Bone marrow (tissue), 2 donors: ENCODE results near the gene NYNRIN.
"Not testable (repeated sequence)": the region's sequence is repeated elsewhere in the genome, so short reads cannot be mapped to it uniquely, and the experiment has no call there.

ENCODE experiments used
- DNase-seq, 2 donors: peaks; one replicate each; lab custom pipeline; 2025; lab: John Stamatoyannopoulos, UW

The NYNRIN gene

DNA sequence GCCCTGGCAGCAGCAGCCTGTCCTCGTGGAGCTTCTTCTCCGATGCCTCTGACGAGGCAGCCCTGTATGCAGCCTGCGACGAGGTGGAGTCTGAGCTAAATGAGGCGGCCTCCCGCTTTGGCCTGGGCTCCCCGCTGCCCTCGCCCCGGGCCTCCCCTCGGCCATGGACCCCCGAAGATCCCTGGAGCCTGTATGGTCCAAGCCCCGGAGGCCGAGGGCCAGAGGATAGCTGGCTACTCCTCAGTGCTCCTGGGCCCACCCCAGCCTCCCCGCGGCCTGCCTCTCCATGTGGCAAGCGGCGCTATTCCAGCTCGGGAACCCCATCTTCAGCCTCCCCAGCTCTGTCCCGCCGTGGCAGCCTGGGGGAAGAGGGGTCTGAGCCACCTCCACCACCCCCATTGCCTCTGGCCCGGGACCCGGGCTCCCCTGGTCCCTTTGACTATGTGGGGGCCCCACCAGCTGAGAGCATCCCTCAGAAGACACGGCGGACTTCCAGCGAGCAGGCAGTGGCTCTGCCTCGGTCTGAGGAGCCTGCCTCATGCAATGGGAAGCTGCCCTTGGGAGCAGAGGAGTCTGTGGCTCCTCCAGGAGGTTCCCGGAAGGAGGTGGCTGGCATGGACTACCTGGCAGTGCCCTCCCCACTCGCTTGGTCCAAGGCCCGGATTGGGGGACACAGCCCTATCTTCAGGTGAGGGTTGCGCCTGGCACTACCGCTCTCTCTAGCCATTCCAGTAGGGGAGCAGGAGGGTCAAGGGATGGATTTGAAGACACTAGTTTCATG, 28.7 kb upstream of the NYNRIN start:
- DNase-seq: no peak

DNA sequence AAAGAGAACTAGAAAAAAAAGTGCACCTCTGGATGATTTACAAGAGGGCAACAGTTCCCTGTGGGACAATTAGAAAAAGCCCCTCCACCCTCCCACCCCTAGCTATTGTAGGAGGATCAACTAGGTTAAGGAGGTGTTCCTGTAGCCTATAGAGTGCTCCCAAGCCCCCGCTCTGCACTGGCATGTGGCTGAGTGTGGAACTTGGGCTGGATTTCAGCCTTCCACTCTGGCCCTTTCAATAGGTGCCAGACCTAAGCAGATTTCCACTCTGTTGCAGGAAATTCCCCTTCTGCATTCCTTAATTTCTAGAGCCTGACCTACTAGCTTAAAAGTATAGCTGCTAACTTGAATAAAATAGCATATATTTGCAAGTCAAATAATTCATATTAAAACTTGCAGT, 28.1 kb upstream of the NYNRIN start:
- no peak for DNase-seq

- DNase-seq: not testable (repeated sequence)
These were observed 27.2 kb upstream of the NYNRIN start for GRCh38 chr14:24371605-24372004.

- DNase-seq: no peak
These were observed 25.9 kb upstream of the NYNRIN start for GRCh38 chr14:24372701-24373416.

DNA sequence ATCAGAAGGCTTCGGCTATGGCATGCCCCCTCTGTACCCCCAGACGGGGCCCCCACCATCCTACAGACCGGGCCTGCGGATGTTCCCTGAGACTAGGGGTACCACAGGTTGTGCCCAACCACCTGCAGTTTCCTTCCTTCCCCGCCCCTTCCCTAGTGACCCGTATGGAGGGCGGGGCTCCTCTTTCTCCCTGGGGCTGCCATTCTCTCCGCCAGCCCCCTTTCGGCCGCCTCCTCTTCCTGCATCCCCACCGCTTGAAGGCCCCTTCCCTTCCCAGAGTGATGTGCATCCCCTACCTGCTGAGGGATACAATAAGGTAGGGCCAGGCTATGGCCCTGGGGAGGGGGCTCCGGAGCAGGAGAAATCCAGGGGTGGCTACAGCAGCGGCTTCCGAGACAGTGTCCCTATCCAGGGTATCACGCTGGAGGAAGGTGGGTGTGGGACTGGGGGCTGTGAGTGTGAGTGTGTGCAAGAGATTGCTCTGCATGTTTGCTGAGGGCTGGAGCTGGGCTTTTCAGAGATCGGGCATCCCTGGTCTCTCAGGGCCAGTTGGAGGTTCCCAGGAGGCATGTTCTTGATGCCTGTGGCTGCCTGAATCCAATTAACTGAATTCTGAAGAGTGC, 22.2 kb upstream of the NYNRIN start:
- no peak for DNase-seq

DNA sequence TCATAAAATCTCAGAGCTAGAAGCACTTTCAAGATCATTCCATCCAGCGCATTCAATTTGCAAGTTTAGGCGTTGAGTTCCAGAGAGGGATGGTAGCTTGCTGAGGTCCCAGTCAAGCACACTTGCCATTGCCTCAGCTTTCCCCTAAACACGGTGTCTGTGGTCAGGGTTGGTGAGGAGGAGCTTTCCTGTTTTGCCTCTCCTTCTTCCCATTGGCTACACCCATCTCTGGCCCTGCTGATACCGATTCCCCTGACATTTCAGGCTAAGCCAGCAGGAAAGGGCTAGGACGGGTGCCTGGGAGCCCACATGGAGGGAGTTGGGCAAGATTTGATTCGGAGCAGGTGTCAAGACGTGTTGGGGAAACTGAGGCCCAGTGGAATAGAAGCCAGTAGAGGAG, 21.7 kb upstream of the NYNRIN start:
- no peak for DNase-seq

GRCh38 chr14:24377657-24378056, 21.1 kb upstream of the NYNRIN start:
- DNase-seq: no peak

GRCh38 chr14:24378327-24378726, 20.5 kb upstream of the NYNRIN start:
- DNase-seq: no peak

- DNase-seq: no peak
These were observed 19.6 kb upstream of the NYNRIN start for GRCh38 chr14:24378981-24379906.

DNA sequence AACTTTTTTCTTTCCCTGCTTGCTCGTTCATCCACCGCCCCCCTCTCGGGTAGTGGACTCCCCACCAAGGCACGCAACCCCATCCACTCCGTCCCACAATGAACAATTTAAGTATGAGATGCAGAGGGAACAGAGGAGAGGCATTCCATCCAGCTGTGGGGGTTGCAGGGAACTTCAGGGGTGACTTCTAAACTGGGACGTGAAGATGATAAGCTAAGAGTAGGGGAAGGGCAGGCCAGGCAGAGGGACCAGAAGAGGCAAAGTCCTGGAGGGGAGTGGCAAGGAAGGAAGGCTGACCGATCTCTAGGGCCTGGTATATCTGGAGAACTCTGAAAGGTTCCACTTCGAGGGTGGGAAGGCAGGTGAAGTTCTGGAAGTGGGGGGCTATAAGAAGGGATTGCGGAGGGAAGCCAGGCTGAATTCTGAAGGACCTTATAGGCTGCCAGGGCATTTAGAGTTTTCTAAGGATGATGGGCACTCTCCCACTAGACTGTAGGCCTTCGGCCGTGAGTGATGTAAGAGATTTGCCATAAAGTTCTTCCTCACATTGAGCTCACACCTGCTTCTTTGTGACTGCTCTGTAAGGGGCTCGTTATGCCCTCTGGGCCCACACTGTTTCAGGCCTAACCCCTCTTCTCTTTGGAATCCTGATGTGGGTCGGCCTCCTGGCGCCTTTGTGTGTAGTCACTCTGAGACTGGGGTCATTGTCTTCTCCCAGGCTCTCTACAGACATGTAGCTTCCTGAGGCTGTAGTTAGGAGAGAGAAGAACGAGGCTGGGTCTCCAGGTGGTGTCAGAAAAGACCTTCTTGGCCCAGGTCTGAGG, 18.7 kb upstream of the NYNRIN start:
- DNase-seq: no peak

DNA sequence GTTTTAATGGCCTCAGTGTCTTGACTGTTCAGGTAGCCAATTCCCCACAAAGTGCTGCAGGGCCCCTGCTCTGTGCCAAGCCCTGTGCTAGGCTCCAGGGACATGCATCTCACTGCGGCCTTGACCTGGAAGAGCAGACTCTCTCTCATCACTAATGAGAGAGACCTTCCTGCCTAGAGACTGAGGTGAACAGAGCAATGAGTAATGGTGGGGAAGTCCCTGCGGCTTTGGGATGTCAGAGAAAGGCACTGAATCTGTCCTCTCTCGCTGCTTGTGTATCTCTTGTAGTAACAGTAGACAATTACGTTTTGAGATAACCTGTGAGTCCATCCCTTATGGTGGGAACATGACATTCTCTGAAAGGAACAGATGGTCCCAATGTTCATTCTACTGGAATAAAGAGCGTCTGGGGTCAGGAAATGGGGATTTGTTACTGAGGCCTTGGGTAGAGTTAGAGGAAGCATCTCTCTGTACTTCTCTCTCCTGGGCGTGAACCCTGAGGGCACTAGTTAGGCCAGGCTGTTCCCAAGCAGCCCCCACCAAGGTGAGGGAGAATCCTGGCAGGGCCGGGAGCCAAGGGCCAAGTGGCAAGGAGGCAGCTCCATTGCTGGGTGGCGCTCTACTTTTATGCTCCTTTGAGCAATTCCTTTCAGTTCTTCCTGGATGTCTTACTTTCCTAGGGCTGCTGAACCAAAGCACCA, 17.3 kb upstream of the NYNRIN start:
- no peak for DNase-seq

- no peak for DNase-seq
These were observed 16.8 kb upstream of the NYNRIN start for GRCh38 chr14:24382064-24382371.

- no peak for DNase-seq
These were observed 14.6 kb upstream of the NYNRIN start for GRCh38 chr14:24384169-24384568.

GRCh38 chr14:24385524-24385923, 13.3 kb upstream of the NYNRIN start:
- DNase-seq: no peak

GRCh38 chr14:24387009-24387345, 11.8 kb upstream of the NYNRIN start:
- DNase-seq: no peak

DNA sequence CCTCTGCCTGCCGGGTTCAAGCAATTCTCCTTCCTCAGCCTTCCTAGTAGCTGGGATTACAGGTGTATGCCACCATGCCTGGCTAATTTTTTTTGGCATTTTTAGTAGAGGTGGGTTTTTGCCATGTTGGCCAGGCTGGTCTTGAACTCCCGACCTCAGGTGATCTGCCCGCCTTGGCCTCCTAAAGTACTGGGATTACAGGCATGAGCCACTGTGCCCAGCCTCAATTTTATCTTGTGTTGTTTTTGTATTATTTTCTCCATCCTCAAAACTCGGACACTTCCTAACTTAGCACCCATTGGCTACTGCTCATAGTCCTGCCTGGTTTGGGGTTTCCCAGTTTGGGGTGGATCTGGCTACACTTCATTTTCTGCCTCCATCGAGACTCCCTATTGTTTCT, 11.2 kb upstream of the NYNRIN start:
- DNase-seq: not testable (repeated sequence)

DNA sequence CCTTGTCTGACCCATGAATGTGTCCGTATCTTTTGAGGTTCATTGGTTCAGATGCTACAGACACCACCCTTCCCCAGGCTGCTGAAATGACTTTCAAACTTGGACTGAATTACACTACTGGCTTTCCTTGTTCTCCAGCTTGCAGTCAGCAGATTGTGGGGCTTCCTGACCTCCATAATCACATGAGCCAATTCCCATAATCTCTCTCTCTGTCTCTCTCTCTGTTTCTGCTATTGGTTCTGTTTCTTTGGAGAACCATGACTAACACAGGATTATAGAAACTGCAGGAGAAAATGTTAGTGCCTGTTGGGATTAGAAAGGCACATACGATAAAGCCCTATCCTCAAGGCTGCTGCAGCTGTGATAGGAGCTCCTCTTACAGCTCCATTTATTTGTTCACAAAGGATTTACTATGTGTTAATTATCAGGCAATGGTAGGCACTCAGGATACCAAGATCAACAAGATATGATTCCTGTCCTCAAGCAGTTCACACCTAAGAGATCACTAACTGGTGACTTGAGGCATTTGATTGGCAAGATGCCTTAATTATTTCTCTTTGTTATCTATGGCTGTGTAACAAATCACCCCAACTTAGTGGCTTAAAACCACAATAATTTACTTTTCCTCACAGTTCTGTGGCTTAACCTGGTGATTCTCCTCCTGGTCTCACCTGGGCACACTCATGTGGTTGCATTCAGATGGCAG, 10.2 kb upstream of the NYNRIN start:
- no peak for DNase-seq

GRCh38 chr14:24389226-24389848, 9.5 kb upstream of the NYNRIN start:
- no peak for DNase-seq

GRCh38 chr14:24390701-24391468, 7.9 kb upstream of the NYNRIN start:
- DNase-seq: peak in 1 of 2 donors; percentile 73
